Hepatocyte (in vitro differentiated cells): ENCODE results near the gene DAB2IP. TPM values are rescaled to one million over a fixed set of nuclear protein-coding genes. Genes with fewer than 3 reads are reported as not detected.

Experiments
- DNase-seq: peaks from one replicate; pipeline ENCODE4 v3.0.0-alpha.2; 2016; ENCODE audit warnings: low spot score
- H2AFZ ChIP-seq: fragments of 200-600 bp; sonication (generic); 2 replicates; pipeline ENCODE4 v1.6.0; 2016; ENCODE audit warnings: antibody characterized with exemption, mild to moderate bottlenecking
- H3K27ac ChIP-seq: fragments of 200-600 bp; sonication (generic); 2 replicates; pipeline ENCODE4 v1.5.1; 2016; ENCODE audit warnings: mild to moderate bottlenecking
- H3K27me3 ChIP-seq: fragments of 200-600 bp; sonication (generic); 2 replicates; pipeline ENCODE4 v1.6.1; 2016
- H3K36me3 ChIP-seq: fragments of 200-600 bp; sonication (generic); replicated peaks from 2 replicates; pipeline ENCODE4 v1.5.1; 2016; ENCODE audit warnings: low read depth; ENCODE audit not compliant: insufficient read depth
- H3K4me1 ChIP-seq: fragments of 200-600 bp; sonication (generic); 2 replicates; pipeline ENCODE4 v1.5.1; 2016; ENCODE audit warnings: mild to moderate bottlenecking, moderate library complexity; ENCODE audit not compliant: insufficient read depth
- H3K4me2 ChIP-seq: fragments of 200-600 bp; sonication (generic); 2 replicates; pipeline ENCODE4 v1.6.0; 2016
- H3K4me3 ChIP-seq: fragments of 200-600 bp; sonication (generic); 2 replicates; pipeline ENCODE4 v1.5.1; 2016; ENCODE audit warnings: mild to moderate bottlenecking
- H3K79me2 ChIP-seq: fragments of 200-600 bp; sonication (generic); 2 replicates; pipeline ENCODE4 v1.6.0; 2017; ENCODE audit warnings: mild to moderate bottlenecking
- H3K9me2 ChIP-seq: fragments of 200-600 bp; sonication (generic); replicated peaks from 2 replicates; pipeline ENCODE4 v1.6.0; 2017; ENCODE audit warnings: mild to moderate bottlenecking; ENCODE audit not compliant: insufficient read depth
- H3K9me3 ChIP-seq: fragments of 200-600 bp; sonication (generic); 2 replicates; pipeline ENCODE4 v1.5.1; 2016; ENCODE audit warnings: low read depth, mild to moderate bottlenecking
- H4K20me1 ChIP-seq: fragments of 200-600 bp; sonication (generic); 2 replicates; pipeline ENCODE4 v1.6.0; 2016; ENCODE audit warnings: mild to moderate bottlenecking; ENCODE audit not compliant: insufficient read depth, poor library complexity, severe bottlenecking
- EZH2 ChIP-seq: fragments of 200-600 bp; sonication (generic); IDR thresholded peaks from 2 replicates; pipeline ENCODE4 v1.6.1; 2016; ENCODE audit warnings: antibody characterized with exemption, mild to moderate bottlenecking, borderline replicate concordance
- EZH2phosphoT487 ChIP-seq: fragments of 200-600 bp; sonication (generic); IDR thresholded peaks from one replicate; pipeline ENCODE4 v1.6.1; 2018; ENCODE audit warnings: antibody characterized with exemption, mild to moderate bottlenecking, low read depth, moderate library complexity; ENCODE audit not compliant: unreplicated experiment, severe bottlenecking
- WGBS: methylation state at CpG from one replicate; pipeline ENCODE4 v1.1.6; 2016; ENCODE audit warnings: low lambda C conversion rate; ENCODE audit errors: missing lambda C conversion rate; 5-methylcytosine and 5-hydroxymethylcytosine counted together
- polyA plus RNA-seq: library from polyadenylated mRNA; unstranded; fragments of >200 nt; fragmentation: Nextera tagmentation; extraction: Ambion mirVana; gene quantifications from 2 replicates; pipeline ENCODE4 v1.2.1, GENCODE V29; 2016
- total RNA-seq: library from RNA; depleted of rRNA; stranded (reverse); fragments of >200 nt; gene quantifications from 2 replicates; pipeline ENCODE4 v1.2.3, GENCODE V29; 2014
- TF ChIP-seq, protein P1 (sequence below): fragments of 200-600 bp; sonication (generic); IDR thresholded peaks from 2 replicates; pipeline ENCODE4 v1.5.1; 2016; ENCODE audit warnings: antibody characterized with exemption, mild to moderate bottlenecking; ENCODE audit not compliant: poor library complexity

The DAB2IP gene
- total and polyA plus RNA-seq, 2 experiments from 2014 or later, result 11.6 to 31.0 TPM

DNA sequence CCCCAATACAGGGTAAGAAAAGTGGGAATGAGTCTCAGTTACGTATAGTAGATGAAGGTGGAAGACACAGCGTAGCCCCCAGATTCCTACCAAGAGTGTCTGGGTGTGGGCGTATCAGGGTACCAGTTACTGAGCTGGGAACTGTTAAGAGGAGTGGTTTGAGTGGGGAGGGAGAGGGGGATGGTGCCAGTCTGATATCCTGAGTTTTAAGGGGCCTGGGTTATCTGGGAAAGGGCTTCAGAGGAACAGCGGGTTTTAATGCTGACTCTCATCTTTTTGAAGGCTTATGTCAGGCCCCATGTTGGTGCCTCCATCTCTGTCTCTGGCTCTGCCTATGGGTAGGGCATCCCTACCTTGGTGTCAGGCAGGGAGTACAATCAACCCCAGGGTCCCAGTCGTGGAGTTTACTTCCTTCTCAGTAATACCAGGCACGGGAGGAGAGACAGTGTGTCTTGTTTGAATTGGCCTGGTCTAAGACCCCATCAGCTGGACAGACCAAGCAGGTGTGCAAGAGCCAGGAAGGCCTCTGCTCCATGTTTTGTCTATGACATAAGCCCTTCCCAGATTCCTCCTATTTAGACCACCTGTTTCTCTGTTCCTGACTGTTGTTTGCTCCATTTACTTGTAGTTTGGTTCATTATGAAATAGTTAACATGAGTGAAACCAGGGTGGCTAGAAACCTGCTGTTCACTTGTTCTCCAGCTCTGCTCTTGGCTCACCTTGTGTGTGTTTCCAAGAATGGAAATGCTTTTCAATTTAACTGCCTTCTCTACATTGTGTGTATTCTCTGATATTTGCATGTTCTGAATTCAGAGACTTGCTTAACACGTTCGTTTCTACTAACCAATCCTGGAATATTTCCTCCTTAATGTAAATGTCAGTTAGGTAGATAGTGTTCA is 125.6 kb downstream of the DAB2IP start:
- DNase-seq, result no peak
- Histone ChIP-seq H3K27me3 (no peaks in the 10 kb centered on the region), H3K4me3 (no peak overlapping the region), H3K79me2 (no peaks in the 10 kb centered on the region), H3K36me3 (no peaks in the 10 kb centered on the region), H4K20me1 (no peaks in the 10 kb centered on the region), H3K4me1 (no peaks in the 10 kb centered on the region), H3K4me2 (no peak overlapping the region), H3K9me3 (no peaks in the 10 kb centered on the region), H2AFZ (no peak overlapping the region), H3K9me2 (no peaks in the 10 kb centered on the region), H3K27ac (no peak overlapping the region)
- WGBS, result 93% methylated on average over 8 of the region's 8 CpGs
- TF ChIP-seq, protein P1, sequence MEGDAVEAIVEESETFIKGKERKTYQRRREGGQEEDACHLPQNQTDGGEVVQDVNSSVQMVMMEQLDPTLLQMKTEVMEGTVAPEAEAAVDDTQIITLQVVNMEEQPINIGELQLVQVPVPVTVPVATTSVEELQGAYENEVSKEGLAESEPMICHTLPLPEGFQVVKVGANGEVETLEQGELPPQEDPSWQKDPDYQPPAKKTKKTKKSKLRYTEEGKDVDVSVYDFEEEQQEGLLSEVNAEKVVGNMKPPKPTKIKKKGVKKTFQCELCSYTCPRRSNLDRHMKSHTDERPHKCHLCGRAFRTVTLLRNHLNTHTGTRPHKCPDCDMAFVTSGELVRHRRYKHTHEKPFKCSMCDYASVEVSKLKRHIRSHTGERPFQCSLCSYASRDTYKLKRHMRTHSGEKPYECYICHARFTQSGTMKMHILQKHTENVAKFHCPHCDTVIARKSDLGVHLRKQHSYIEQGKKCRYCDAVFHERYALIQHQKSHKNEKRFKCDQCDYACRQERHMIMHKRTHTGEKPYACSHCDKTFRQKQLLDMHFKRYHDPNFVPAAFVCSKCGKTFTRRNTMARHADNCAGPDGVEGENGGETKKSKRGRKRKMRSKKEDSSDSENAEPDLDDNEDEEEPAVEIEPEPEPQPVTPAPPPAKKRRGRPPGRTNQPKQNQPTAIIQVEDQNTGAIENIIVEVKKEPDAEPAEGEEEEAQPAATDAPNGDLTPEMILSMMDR, result no peak
- no peak for TF ChIP-seq EZH2
- no peak for TF ChIP-seq EZH2phosphoT487

DNA sequence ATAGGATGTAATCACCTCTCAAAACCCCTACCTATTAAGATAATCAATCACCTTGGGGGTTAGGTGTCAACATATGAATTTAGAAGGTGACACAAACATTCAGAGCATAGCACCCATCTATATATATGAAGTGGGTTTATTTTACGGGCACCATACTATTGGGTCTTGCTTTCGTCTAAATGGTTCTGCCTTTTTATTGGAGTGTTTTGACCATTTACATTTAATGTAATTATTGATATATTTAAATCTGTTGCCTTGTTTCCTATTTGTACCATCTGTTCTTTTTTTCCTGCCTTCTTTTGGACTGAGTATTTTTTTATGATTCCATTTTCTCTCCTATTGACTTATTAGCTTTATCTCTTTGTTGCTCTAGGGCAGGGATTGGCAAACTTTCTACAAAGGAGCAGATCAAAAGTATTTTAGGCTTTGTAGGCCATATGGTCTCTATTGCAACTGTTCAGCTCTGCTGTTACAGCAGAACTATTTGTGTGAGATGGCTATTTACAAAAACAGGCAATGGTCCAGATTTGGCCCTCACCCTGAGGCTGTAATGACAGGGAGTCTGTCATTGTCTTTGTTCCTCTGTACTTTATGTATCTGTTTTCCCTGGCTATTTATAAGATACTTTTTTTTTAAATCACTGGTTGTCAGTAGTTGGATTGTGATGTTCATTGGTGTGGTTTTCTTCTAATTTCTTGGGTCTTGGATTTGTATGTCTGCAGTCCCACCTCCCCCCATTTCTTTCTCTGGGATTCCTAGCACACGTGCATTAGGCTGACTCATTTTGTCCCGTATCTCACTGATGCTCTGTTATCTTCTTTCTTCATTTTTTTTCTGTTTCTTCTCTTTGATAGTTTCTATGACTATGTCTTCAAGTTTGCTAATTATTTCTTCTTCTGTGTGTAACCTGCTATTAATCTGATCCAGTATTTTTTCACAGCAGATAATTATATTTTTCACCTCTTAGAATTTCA is 127.1 kb downstream of the DAB2IP start:
- no peaks in the 10 kb centered on the region for H3K9me2 ChIP-seq
- H3K4me2 ChIP-seq, result no peak overlapping the region
- H3K4me3 ChIP-seq, result no peak overlapping the region
- H3K36me3 ChIP-seq, result no peaks in the 10 kb centered on the region
- no peaks in the 10 kb centered on the region for H3K79me2 ChIP-seq
- TF ChIP-seq EZH2phosphoT487, result no peak
- TF ChIP-seq, protein P1, result no peak
- no peaks in the 10 kb centered on the region for H3K27me3 ChIP-seq
- no peaks in the 10 kb centered on the region for H3K4me1 ChIP-seq
- no peak for DNase-seq
- 85% methylated on average over 4 of the region's 4 CpGs for WGBS
- no peaks in the 10 kb centered on the region for H3K9me3 ChIP-seq
- H3K27ac ChIP-seq, result no peak overlapping the region
- no peaks in the 10 kb centered on the region for H4K20me1 ChIP-seq
- H2AFZ ChIP-seq, result no peak overlapping the region

DNA sequence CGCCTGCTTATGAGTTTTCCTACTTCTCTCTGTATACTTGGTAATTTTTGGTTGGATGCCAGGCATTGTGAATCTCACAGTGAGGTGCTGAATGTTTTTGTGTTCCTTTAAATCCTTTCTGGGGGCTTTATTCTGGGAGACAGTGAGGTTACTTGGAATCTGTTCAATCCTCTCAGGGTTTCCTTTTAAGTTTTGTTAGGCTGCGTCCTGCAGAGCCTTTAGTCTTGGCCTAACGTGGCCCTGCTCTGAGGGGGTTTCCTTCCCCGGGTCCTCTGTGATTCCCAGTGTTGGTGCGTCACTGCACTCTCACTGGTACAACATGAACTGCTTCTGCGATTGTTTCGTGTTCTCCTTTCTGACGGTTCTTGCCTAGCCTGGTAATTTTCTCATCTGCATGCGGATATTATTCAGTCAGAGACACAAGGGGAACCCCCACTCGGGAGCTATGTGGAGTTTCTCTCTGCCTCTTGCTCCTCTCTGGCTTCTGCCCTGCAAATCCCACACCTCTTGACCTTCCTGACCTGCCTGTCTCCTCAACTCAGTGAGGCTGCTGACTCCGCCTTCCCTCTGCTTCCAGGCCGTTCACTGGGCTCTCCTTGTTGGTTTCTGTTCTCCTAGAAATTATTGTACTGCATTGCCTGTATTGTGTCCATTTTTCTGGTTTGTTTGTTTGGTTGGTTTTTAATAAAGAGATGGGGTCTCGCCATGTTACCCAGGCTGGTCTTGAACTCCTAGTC is 128.1 kb downstream of the DAB2IP start:
- 85% methylated on average over 13 of the region's 13 CpGs for WGBS
- Histone ChIP-seq H3K4me1 (no peaks in the 10 kb centered on the region), H3K79me2 (no peaks in the 10 kb centered on the region), H3K27ac (no peak overlapping the region), H3K9me2 (no peaks in the 10 kb centered on the region), H3K4me3 (no peak overlapping the region), H2AFZ (no peak overlapping the region), H3K4me2 (no peak overlapping the region), H3K9me3 (no peaks in the 10 kb centered on the region), H3K36me3 (no peaks in the 10 kb centered on the region), H3K27me3 (no peaks in the 10 kb centered on the region), H4K20me1 (no peaks in the 10 kb centered on the region)
- TF ChIP-seq EZH2 (no peak), EZH2phosphoT487 (no peak)
- TF ChIP-seq, protein P1, result no peak
- DNase-seq, result no peak
